ENCODE measurements around the gene PEMT.

PEMT gene

GRCh38 chr17:17518014-17518413, 73.5 kb downstream of the PEMT start:
- DNase-seq (ENCODE audit: insufficient read length, low spot score) = no peak
- no peak for FAIRE-seq

- no peak for DNase-seq (ENCODE audit: insufficient read length, low spot score)
- no peak for FAIRE-seq
Measured at GRCh38 chr17:17516941-17517720, 74.4 kb downstream of the PEMT start.

GRCh38 chr17:17515934-17516930, 75.3 kb downstream of the PEMT start:
- DNase-seq (ENCODE audit: insufficient read length, low spot score) (no peak), FAIRE-seq (peak; percentile 94)

- no peak for FAIRE-seq
- DNase-seq (ENCODE audit: insufficient read length, low spot score) = no peak
Measured at GRCh38 chr17:17514993-17515933, 76.2 kb downstream of the PEMT start.

- DNase-seq (ENCODE audit: insufficient read length, low spot score) (no peak), FAIRE-seq (no peak)
Measured at GRCh38 chr17:17514361-17514992, 77.0 kb downstream of the PEMT start.

GRCh38 chr17:17513626-17514025, 77.9 kb downstream of the PEMT start:
- DNase-seq (ENCODE audit: insufficient read length, low spot score) = no peak
- FAIRE-seq = peak; percentile 92

GRCh38 chr17:17512866-17513265, 78.6 kb downstream of the PEMT start:
- DNase-seq (ENCODE audit: insufficient read length, low spot score) = no peak
- no peak for FAIRE-seq

GRCh38 chr17:17511881-17512858, 79.3 kb downstream of the PEMT start:
- FAIRE-seq (peak; percentile 99), DNase-seq (ENCODE audit: insufficient read length, low spot score) (peak; percentile 97)

GRCh38 chr17:17511293-17511741, 80.2 kb downstream of the PEMT start:
- no peak for FAIRE-seq
- DNase-seq (ENCODE audit: insufficient read length, low spot score) = no peak

- DNase-seq (ENCODE audit: insufficient read length, low spot score) (no peak), FAIRE-seq (peak; percentile 40)
Measured at GRCh38 chr17:17510456-17511292, 80.8 kb downstream of the PEMT start.

- DNase-seq (ENCODE audit: insufficient read length, low spot score) (no peak), FAIRE-seq (no peak)
Measured at GRCh38 chr17:17509601-17510425, 81.7 kb downstream of the PEMT start.

GRCh38 chr17:17508646-17509591, 82.6 kb downstream of the PEMT start:
- FAIRE-seq (no peak), DNase-seq (ENCODE audit: insufficient read length, low spot score) (no peak)

GRCh38 chr17:17508019-17508535, 83.4 kb downstream of the PEMT start:
- FAIRE-seq (no peak), DNase-seq (ENCODE audit: insufficient read length, low spot score) (no peak)

- FAIRE-seq (no peak), DNase-seq (ENCODE audit: insufficient read length, low spot score) (no peak)
Measured at GRCh38 chr17:17507465-17508011, 84.0 kb downstream of the PEMT start.

- DNase-seq (ENCODE audit: insufficient read length, low spot score) = no peak
- FAIRE-seq = no peak
Measured at GRCh38 chr17:17506893-17507464, 84.5 kb downstream of the PEMT start.
